B cell (primary cell): ENCODE results near the gene TCEAL9.

ENCODE experiments used
- EZH2 ChIP-seq: IDR thresholded peaks from 2 replicates; pipeline ENCODE4 v1.6.1; 2012; ENCODE audit warnings: borderline replicate concordance, low read depth, mild to moderate bottlenecking, moderate library complexity, low read length; ENCODE audit not compliant: insufficient read depth, poor library complexity, severe bottlenecking
- TF ChIP-seq, protein P1 (sequence below): fragments of 200-600 bp; IDR thresholded peaks from one replicate; pipeline ENCODE4 v1.8.0; 2022; ENCODE audit warnings: antibody characterized with exemption, mild to moderate bottlenecking

DNA sequence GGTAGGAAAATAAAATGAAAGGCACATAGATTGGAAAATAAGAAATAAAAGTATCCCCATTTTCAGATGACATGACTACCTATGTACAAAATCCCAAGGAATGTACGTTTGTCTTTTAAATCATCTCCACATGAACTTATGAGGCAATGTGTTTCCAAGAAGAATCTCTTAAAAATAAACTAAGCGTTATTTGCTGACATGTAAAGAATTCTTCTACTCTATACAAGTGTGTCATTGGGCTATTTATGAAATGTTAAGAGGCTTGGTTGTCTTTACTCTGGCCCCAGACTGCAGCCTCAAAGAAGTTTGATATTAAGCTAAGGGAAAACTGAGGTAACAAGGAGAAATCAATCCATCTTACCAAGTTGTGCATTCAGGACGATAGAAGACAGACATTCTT lies 37.2 kb downstream of the TCEAL9 start:
- TF ChIP-seq, protein P1, sequence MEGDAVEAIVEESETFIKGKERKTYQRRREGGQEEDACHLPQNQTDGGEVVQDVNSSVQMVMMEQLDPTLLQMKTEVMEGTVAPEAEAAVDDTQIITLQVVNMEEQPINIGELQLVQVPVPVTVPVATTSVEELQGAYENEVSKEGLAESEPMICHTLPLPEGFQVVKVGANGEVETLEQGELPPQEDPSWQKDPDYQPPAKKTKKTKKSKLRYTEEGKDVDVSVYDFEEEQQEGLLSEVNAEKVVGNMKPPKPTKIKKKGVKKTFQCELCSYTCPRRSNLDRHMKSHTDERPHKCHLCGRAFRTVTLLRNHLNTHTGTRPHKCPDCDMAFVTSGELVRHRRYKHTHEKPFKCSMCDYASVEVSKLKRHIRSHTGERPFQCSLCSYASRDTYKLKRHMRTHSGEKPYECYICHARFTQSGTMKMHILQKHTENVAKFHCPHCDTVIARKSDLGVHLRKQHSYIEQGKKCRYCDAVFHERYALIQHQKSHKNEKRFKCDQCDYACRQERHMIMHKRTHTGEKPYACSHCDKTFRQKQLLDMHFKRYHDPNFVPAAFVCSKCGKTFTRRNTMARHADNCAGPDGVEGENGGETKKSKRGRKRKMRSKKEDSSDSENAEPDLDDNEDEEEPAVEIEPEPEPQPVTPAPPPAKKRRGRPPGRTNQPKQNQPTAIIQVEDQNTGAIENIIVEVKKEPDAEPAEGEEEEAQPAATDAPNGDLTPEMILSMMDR, result no peak
- no peak for TF ChIP-seq EZH2
